HTR-8/SVneo (cell line): ENCODE data around the gene IL17RE.

Experiments used
- DNase-seq: peaks from one replicate; pipeline ENCODE4 v3.0.0; 2011; ENCODE audit warnings: low spot score, mixed read lengths; ENCODE audit not compliant: insufficient read length
- FAIRE-seq: peaks from 2 replicates; lab custom pipeline; 2011; peaks lifted over from hg19 to GRCh38; lab: Jason Lieb, UNC

The IL17RE gene

GRCh38 chr3:9949626-9950025 is 47.0 kb downstream of the IL17RE start:
- FAIRE-seq (no peak), DNase-seq (no peak)

GRCh38 chr3:9951126-9951525 is 48.5 kb downstream of the IL17RE start:
- DNase-seq (no peak), FAIRE-seq (no peak)

GRCh38 chr3:9951598-9951961 is 48.9 kb downstream of the IL17RE start:
- no peak for FAIRE-seq
- DNase-seq: no peak

- DNase-seq (peak; percentile 65), FAIRE-seq (no peak)
These were observed 49.5 kb downstream of the IL17RE start, which contains the start of gene PRRT3 for GRCh38 chr3:9951962-9952805. TSS of gene PRRT3 (minus strand) at chr3:9952408. CDS start at chr3:9950115, 2,293 bp downstream.

GRCh38 chr3:9955067-9955502 is 52.4 kb downstream of the IL17RE start:
- no peak for DNase-seq
- no peak for FAIRE-seq

GRCh38 chr3:9955611-9956352 is 53.1 kb downstream of the IL17RE start:
- FAIRE-seq: no peak
- no peak for DNase-seq

- DNase-seq: no peak
- no peak for FAIRE-seq
These were observed 54.6 kb downstream of the IL17RE start for GRCh38 chr3:9957214-9957613.

GRCh38 chr3:9965200-9965875 is 62.7 kb downstream of the IL17RE start:
- DNase-seq (no peak), FAIRE-seq (no peak)
